Type B pancreatic cell (in vitro differentiated cells): ENCODE measurements around the gene FIZ1. TPM values are rescaled to one million over a fixed set of nuclear protein-coding genes. Genes with fewer than 3 reads are reported as not detected.

Experiments
- DNase-seq: peaks from one replicate; pipeline ENCODE4 v3.0.0; 2021; ENCODE audit warnings: mixed read lengths; ENCODE audit not compliant: unreplicated experiment; ENCODE audit errors: extremely low spot score
- H3K27ac Mint-ChIP-seq: 2 replicates; pipeline ENCODE4 v1.8.0; 2021; ENCODE audit warnings: mild to moderate bottlenecking, mixed read lengths
- H3K27me3 Mint-ChIP-seq: 2 replicates; pipeline ENCODE4 v1.8.0; 2021; ENCODE audit warnings: mixed read lengths
- H3K36me3 Mint-ChIP-seq: 2 replicates; pipeline ENCODE4 v1.8.0; 2021; ENCODE audit warnings: mixed read lengths
- H3K4me1 Mint-ChIP-seq: one replicate; pipeline ENCODE4 v1.8.0; 2021; ENCODE audit warnings: mixed read lengths; ENCODE audit not compliant: unreplicated experiment
- H3K4me3 Mint-ChIP-seq: 2 replicates; pipeline ENCODE4 v1.8.0; 2021; ENCODE audit warnings: mild to moderate bottlenecking, mixed read lengths
- H3K9me3 Mint-ChIP-seq: 2 replicates; pipeline ENCODE4 v1.8.0; 2021; ENCODE audit warnings: mixed read lengths
- CTCF ChIP-seq: fragments of 200-600 bp; sonication (generic); conservative IDR thresholded peaks from 2 replicates; pipeline ENCODE4 v1.5.0; 2021; ENCODE audit warnings: antibody characterized with exemption, mild to moderate bottlenecking
- total RNA-seq: library from RNA; stranded (reverse); gene quantifications from 2 replicates; pipeline ENCODE4 v1.2.1, GENCODE V29; 2021; ENCODE audit warnings: low replicate concordance

The FIZ1 gene
- total RNA-seq, 1 donor from 2014 or later, result 22.4 TPM

GRCh38 chr19:55552620-55553019, 46.7 kb downstream of the FIZ1 start:
- peak overlapping the region; percentile 65 for H3K27ac Mint-ChIP-seq
- peaks cover 26% of the 10 kb centered on the region for H3K27me3 Mint-ChIP-seq
- no peak overlapping the region for H3K4me3 Mint-ChIP-seq
- peaks cover 28% of the 10 kb centered on the region for H3K4me1 Mint-ChIP-seq
- TF ChIP-seq CTCF, result no peak
- no peaks in the 10 kb centered on the region for H3K9me3 Mint-ChIP-seq
- H3K36me3 Mint-ChIP-seq, result no peaks in the 10 kb centered on the region
- DNase-seq, result no peak

- no peaks in the 10 kb centered on the region for H3K36me3 Mint-ChIP-seq
- no peak for DNase-seq
- no peaks in the 10 kb centered on the region for H3K9me3 Mint-ChIP-seq
- H3K4me3 Mint-ChIP-seq, result no peak overlapping the region
- TF ChIP-seq CTCF, result no peak
- H3K4me1 Mint-ChIP-seq, result peaks cover 27% of the 10 kb centered on the region
- H3K27me3 Mint-ChIP-seq, result peaks cover 23% of the 10 kb centered on the region
- no peak overlapping the region for H3K27ac Mint-ChIP-seq
Observed at GRCh38 chr19:55552206-55552605, 47.1 kb downstream of the FIZ1 start.

- Mint-ChIP-seq H3K4me1 (peaks cover 28% of the 10 kb centered on the region), H3K9me3 (no peaks in the 10 kb centered on the region), H3K36me3 (no peaks in the 10 kb centered on the region), H3K27me3 (peaks cover 29% of the 10 kb centered on the region), H3K4me3 (peak overlapping the region; percentile 71), H3K27ac (peak overlapping the region; percentile 66)
- DNase-seq, result no peak
- no peak for TF ChIP-seq CTCF
Observed at GRCh38 chr19:55550321-55550650, 49.0 kb downstream of the FIZ1 start.

GRCh38 chr19:55549500-55550320, 49.6 kb downstream of the FIZ1 start:
- no peak for DNase-seq
- Mint-ChIP-seq H3K4me3 (peak overlapping the region; percentile 71), H3K9me3 (no peaks in the 10 kb centered on the region), H3K27ac (peak overlapping the region; percentile 70), H3K27me3 (peaks cover 29% of the 10 kb centered on the region), H3K36me3 (no peaks in the 10 kb centered on the region), H3K4me1 (peaks cover 25% of the 10 kb centered on the region)
- TF ChIP-seq CTCF, result no peak

- DNase-seq, result no peak
- no peak overlapping the region for H3K4me3 Mint-ChIP-seq
- H3K36me3 Mint-ChIP-seq, result no peaks in the 10 kb centered on the region
- peaks cover under 1% of the 10 kb centered on the region for H3K9me3 Mint-ChIP-seq
- H3K27ac Mint-ChIP-seq, result peak overlapping the region; percentile 48
- H3K27me3 Mint-ChIP-seq, result peaks cover 19% of the 10 kb centered on the region
- TF ChIP-seq CTCF, result no peak
- H3K4me1 Mint-ChIP-seq, result peaks cover 16% of the 10 kb centered on the region
Observed at GRCh38 chr19:55546822-55547614, 52.3 kb downstream of the FIZ1 start.
